Sigmoid colon (tissue), 7 donors: ENCODE measurements around the gene CISD3. TPM values are rescaled to one million over a fixed set of nuclear protein-coding genes. Genes with fewer than 3 reads are reported as not detected.

ENCODE experiments used
- DNase-seq: peaks from one replicate; pipeline ENCODE4 v3.0.0-alpha.2; 2019
- H3K27ac ChIP-seq, 4 donors: fragments of 200-600 bp; sonication (generic); one replicate each; pipeline ENCODE4 v1.5.1; 2016 to 2019; ENCODE audit warnings: mild to moderate bottlenecking in 1 of 4
- H3K27me3 ChIP-seq, 3 donors: fragments of 200-600 bp; sonication (generic); one replicate each; pipeline ENCODE4 v1.5.1; 2019; ENCODE audit warnings: mild to moderate bottlenecking in 1 of 3
- H3K36me3 ChIP-seq, 4 donors: fragments of 200-600 bp; sonication (generic); one replicate each; pipeline ENCODE4 v1.5.1; 2016 to 2019
- H3K4me1 ChIP-seq, 4 donors: fragments of 200-600 bp; sonication (generic); one replicate each; pipeline ENCODE4 v1.5.1; 2017 to 2019
- H3K4me3 ChIP-seq, 4 donors: fragments of 200-600 bp; sonication (generic); one replicate each; pipeline ENCODE4 v1.5.1; 2017 to 2019; ENCODE audit warnings: mild to moderate bottlenecking in 2 of 4, moderate library complexity in 1 of 4
- H3K9me3 ChIP-seq, 4 donors: fragments of 200-600 bp in 3 of 4; sonication (generic) in 3 of 4; one replicate each; pipeline versions ENCODE4 v1.5.1 to v1.6.1; 2013 to 2019
- EP300 ChIP-seq, 4 donors: sonication (generic); formaldehyde crosslinking; IDR thresholded peaks; one replicate each; pipeline ENCODE4 v1.6.1; 2017; ENCODE audit warnings: antibody characterized with exemption in 4 of 4
- POLR2A ChIP-seq, 2 donors: fragments of 450-650 bp; IDR thresholded peaks; one replicate each; pipeline ENCODE4 v1.6.1; 2016; ENCODE audit warnings: antibody characterized with exemption in 2 of 2, mild to moderate bottlenecking in 2 of 2, moderate library complexity in 2 of 2
- POLR2AphosphoS5 ChIP-seq, 4 donors: sonication (generic); formaldehyde crosslinking; IDR thresholded peaks; one replicate each; pipeline ENCODE4 v1.6.1; 2017; ENCODE audit warnings: antibody characterized with exemption in 4 of 4
- WGBS, 2 donors: extraction: QIAGEN DNeasy Blood & Tissue Kit; methylation state at CpG; one replicate each; pipeline ENCODE4 v1.1.7; 2013; 5-methylcytosine and 5-hydroxymethylcytosine counted together
- intact Hi-C: fragments of 100-400 bp; cut with DNase I; formaldehyde crosslinking; loops from one replicate; pipeline ENCODE4 v1.15.1; 2023
- polyA plus RNA-seq, 3 donors: library from polyadenylated mRNA; stranded (reverse); fragments of 200-250 nt; gene quantifications; one replicate each; pipeline ENCODE4 v1.2.3, GENCODE V29; 2013
- total RNA-seq, 4 donors: library from RNA; depleted of rRNA; stranded (reverse); fragments of >200 nt; gene quantifications; one replicate each; pipeline ENCODE4 v1.1.0, GENCODE V29; 2016
- TF ChIP-seq, protein P1 (sequence below), 4 experiments: fragments of 450-650 bp in 3 of 4; fragments of 200-600 bp in 1 of 4; IDR thresholded peaks; one replicate each; pipeline ENCODE4 v1.5.1; 2016 to 2019; ENCODE audit warnings: antibody characterized with exemption in 4 of 4, mild to moderate bottlenecking in 3 of 4, moderate library complexity in 2 of 4
- donor health status: healthy with polysubstance abuse.
- donor health status: Bipolar disorder and iron deficiency.
- donor health status: healthy.

Gene CISD3
- total and polyA plus RNA-seq, 7 donors: 9.2 to 115 (median 19.3) TPM

DNA sequence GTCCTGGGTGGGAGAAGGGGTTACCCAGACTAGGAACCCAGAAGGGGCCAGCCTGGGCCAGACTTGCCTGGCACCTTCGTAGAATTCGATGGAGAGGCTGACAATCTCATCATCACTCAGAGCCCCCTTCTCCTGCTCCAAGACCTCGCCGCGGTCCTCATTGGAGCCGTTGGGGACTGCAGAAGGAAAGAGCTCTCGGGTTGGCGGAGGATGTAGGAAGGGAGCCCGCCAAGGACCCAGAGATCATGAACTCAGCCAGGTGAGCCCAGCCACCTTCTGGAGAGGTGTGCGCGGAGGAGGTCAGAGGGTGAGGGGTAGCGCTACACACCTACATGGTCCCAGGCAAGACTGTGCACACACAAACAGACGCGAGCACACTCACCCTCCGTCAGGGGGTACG lies 8.5 kb downstream of the CISD3 start:
- Histone ChIP-seq H3K9me3 (no peaks in the 10 kb centered on the region), H3K4me1 (peaks cover 0 to 43% (median 33%) of the 10 kb centered on the region in 4 donors), H3K36me3 (peaks cover 0 to 48% (median 15%) of the 10 kb centered on the region in 4 donors), H3K4me3 (no peak overlapping the region), H3K27me3 (no peaks in the 10 kb centered on the region), H3K27ac (no peak overlapping the region)
- WGBS, 2 donors: 94 to 95% methylated on average over 16 of the region's 16 CpGs
- no peak for DNase-seq
- TF ChIP-seq EP300 (IDR thresholded peaks at IDR 0.05) (no peak), POLR2A (IDR thresholded peaks at IDR 0.05) (no peak), POLR2AphosphoS5 (IDR thresholded peaks at IDR 0.05) (no peak)
- intact Hi-C loops: no loop called here

GRCh38 chr17:38739305-38739704 lies 9.2 kb downstream of the CISD3 start:
- H3K4me3 ChIP-seq: no peak overlapping the region
- 19 to 69% methylated on average over 14 of the region's 14 CpGs for WGBS, 2 donors
- H3K27me3 ChIP-seq: no peaks in the 10 kb centered on the region
- TF ChIP-seq EP300 (IDR thresholded peaks at IDR 0.05) (no peak), POLR2AphosphoS5 (IDR thresholded peaks at IDR 0.05) (no peak), POLR2A (IDR thresholded peaks at IDR 0.05) (no peak)
- TF ChIP-seq, protein P1, sequence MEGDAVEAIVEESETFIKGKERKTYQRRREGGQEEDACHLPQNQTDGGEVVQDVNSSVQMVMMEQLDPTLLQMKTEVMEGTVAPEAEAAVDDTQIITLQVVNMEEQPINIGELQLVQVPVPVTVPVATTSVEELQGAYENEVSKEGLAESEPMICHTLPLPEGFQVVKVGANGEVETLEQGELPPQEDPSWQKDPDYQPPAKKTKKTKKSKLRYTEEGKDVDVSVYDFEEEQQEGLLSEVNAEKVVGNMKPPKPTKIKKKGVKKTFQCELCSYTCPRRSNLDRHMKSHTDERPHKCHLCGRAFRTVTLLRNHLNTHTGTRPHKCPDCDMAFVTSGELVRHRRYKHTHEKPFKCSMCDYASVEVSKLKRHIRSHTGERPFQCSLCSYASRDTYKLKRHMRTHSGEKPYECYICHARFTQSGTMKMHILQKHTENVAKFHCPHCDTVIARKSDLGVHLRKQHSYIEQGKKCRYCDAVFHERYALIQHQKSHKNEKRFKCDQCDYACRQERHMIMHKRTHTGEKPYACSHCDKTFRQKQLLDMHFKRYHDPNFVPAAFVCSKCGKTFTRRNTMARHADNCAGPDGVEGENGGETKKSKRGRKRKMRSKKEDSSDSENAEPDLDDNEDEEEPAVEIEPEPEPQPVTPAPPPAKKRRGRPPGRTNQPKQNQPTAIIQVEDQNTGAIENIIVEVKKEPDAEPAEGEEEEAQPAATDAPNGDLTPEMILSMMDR (IDR thresholded peaks at IDR 0.05): no peak
- H3K27ac ChIP-seq: no peak overlapping the region
- no peaks in the 10 kb centered on the region for H3K9me3 ChIP-seq
- peaks cover 0 to 48% (median 13%) of the 10 kb centered on the region in 4 donors for H3K36me3 ChIP-seq
- DNase-seq: no peak
- H3K4me1 ChIP-seq: peaks cover 0 to 49% (median 33%) of the 10 kb centered on the region in 4 donors
- intact Hi-C loops: no loop called here

GRCh38 chr17:38740044-38740443 lies 9.9 kb downstream of the CISD3 start:
- 82 to 91% methylated on average over 19 of the region's 19 CpGs for WGBS, 2 donors

DNA sequence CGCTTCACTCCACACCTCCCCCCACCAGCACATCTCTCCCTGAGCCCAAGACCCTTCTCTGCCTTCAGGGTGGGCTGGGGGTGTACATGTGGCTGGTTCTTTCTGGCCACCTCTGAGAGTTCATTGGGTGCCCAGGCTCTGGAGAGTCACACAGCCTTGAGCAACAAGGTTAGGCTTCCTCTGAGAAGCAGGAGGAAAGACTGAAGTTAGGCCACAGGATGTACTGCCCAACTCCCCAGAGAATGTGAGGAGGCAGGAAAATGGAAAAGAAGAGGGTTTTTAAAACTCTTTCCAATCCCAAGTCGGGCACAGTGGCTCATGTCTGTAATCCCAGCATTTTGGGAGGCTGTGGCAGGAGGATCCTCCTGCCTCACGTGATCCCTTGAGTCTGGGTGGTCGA lies 10.7 kb downstream of the CISD3 start:
- Histone ChIP-seq H3K27ac (peak overlapping the region in 3 of 4 donors; percentile 84 to 88 (median 86)), H3K9me3 (no peaks in the 10 kb centered on the region), H3K4me1 (peaks cover 0 to 45% (median 30%) of the 10 kb centered on the region in 4 donors), H3K4me3 (no peak overlapping the region), H3K27me3 (no peaks in the 10 kb centered on the region), H3K36me3 (peaks cover 0 to 42% (median 12%) of the 10 kb centered on the region in 4 donors)
- TF ChIP-seq POLR2A (IDR thresholded peaks at IDR 0.05) (no peak), EP300 (IDR thresholded peaks at IDR 0.05) (no peak), POLR2AphosphoS5 (IDR thresholded peaks at IDR 0.05) (no peak)
- TF ChIP-seq, protein P1 (IDR thresholded peaks at IDR 0.05): no peak
- WGBS, 2 donors: 67 to 81% methylated on average over 4 of the region's 4 CpGs
- intact Hi-C loops: no loop called here
- no peak for DNase-seq

More at GRCh38 chr17:38740044-38740443, 9.9 kb downstream of the CISD3 start:
- no peaks in the 10 kb centered on the region for H3K27me3 ChIP-seq
- intact Hi-C loops: no loop called here
- no peak overlapping the region for H3K4me3 ChIP-seq
- peaks cover 0 to 48% (median 13%) of the 10 kb centered on the region in 4 donors for H3K36me3 ChIP-seq
- no peak for DNase-seq
- no peaks in the 10 kb centered on the region for H3K9me3 ChIP-seq
- H3K4me1 ChIP-seq: peaks cover 0 to 49% (median 32%) of the 10 kb centered on the region in 4 donors
- TF ChIP-seq POLR2AphosphoS5 (IDR thresholded peaks at IDR 0.05) (no peak), POLR2A (IDR thresholded peaks at IDR 0.05) (no peak), EP300 (IDR thresholded peaks at IDR 0.05) (no peak)
- TF ChIP-seq, protein P1 (IDR thresholded peaks at IDR 0.05): no peak
- no peak overlapping the region for H3K27ac ChIP-seq

GRCh38 chr17:38741461-38741860 lies 11.3 kb downstream of the CISD3 start:
- TF ChIP-seq POLR2A (IDR thresholded peaks at IDR 0.05) (no peak), POLR2AphosphoS5 (IDR thresholded peaks at IDR 0.05) (no peak), EP300 (IDR thresholded peaks at IDR 0.05) (no peak)
- TF ChIP-seq, protein P1 (IDR thresholded peaks at IDR 0.05): no peak
- Histone ChIP-seq H3K36me3 (peaks cover 0 to 35% (median 9%) of the 10 kb centered on the region in 4 donors), H3K4me1 (peaks cover 0 to 51% (median 33%) of the 10 kb centered on the region in 4 donors), H3K9me3 (no peaks in the 10 kb centered on the region), H3K27ac (peak overlapping the region; percentile 80 to 88 (median 85)), H3K4me3 (no peak overlapping the region), H3K27me3 (no peaks in the 10 kb centered on the region)
- DNase-seq: no peak
- 42 to 74% methylated on average over 5 of the region's 5 CpGs for WGBS, 2 donors
- intact Hi-C loops: no loop called here
